IMR-90 (cell line): ENCODE measurements around the gene PXT1. TPM values are rescaled to one million over a fixed set of nuclear protein-coding genes. Genes with fewer than 3 reads are reported as not detected.
A peak's percentile ranks its signal among the peaks of the same experiment; 100 is the strongest.

Experiments used
- ATAC-seq: fragments of 200-7000 bp; cut with Tn5 transposase; 2 replicates; pipeline ENCODE4 v1.9.1; 2020; ENCODE audit warnings: low read depth, mild to moderate bottlenecking, moderate library complexity
- BruUV-seq: library from RNA; stranded (reverse); fragments of 400-500 nt; replicated peaks from 2 replicates; lab custom pipeline; 2021; lab: Mats Ljungman, UMichigan
- CTCF ChIA-PET: fragments of 300-600 bp; formaldehyde crosslinking; extraction: SDS; loops from one replicate; lab custom pipeline; 2021; ENCODE audit warnings: antibody characterized with exemption; lab: Yijun Ruan, JAX
- POLR2A ChIA-PET: fragments of 300-600 bp; sonication (Branson Sonifier 250); formaldehyde crosslinking; loops from one replicate; lab custom pipeline; 2022; ENCODE audit warnings: antibody characterized with exemption; ENCODE audit not compliant: unreplicated experiment; lab: Charles Lee
- DNase-seq: peaks from one replicate; pipeline ENCODE4 v3.0.0; 2013
- H2AFZ ChIP-seq: replicated peaks from 2 replicates; pipeline ENCODE3; 2013; ENCODE audit warnings: low read length, mild to moderate bottlenecking; ENCODE audit not compliant: poor library complexity
- H2AK5ac ChIP-seq: 2 replicates; pipeline ENCODE4 v1.6.1; 2013; ENCODE audit warnings: low read depth, low read length, inconsistent platforms
- H2AK9ac ChIP-seq: replicated peaks from 2 replicates; pipeline ENCODE3; 2013; ENCODE audit warnings: mild to moderate bottlenecking, low read depth, low read length, moderate library complexity; ENCODE audit not compliant: poor library complexity
- H2BK120ac ChIP-seq: 2 replicates; pipeline ENCODE4 v1.6.1; 2013; ENCODE audit warnings: low read depth, low read length, inconsistent platforms
- H2BK15ac ChIP-seq: 3 replicates; pipeline ENCODE4 v1.6.1; 2013; ENCODE audit warnings: low read depth, low read length, inconsistent platforms
- H2BK20ac ChIP-seq: 2 replicates; pipeline ENCODE4 v1.6.1; 2013; ENCODE audit warnings: low read depth, mild to moderate bottlenecking, inconsistent platforms, low read length, moderate library complexity
- H2BK5ac ChIP-seq: 2 replicates; pipeline ENCODE4 v1.6.1; 2013; ENCODE audit warnings: mild to moderate bottlenecking, low read depth, low read length, inconsistent platforms; ENCODE audit not compliant: poor library complexity, severe bottlenecking
- H3K14ac ChIP-seq: replicated peaks from 2 replicates; pipeline ENCODE4 v1.6.1; 2013; ENCODE audit warnings: low read depth, low read length, inconsistent platforms
- H3K18ac ChIP-seq: 2 replicates; pipeline ENCODE4 v1.6.1; 2013; ENCODE audit warnings: low read depth, low read length, control low read depth
- H3K23ac ChIP-seq: 2 replicates; pipeline ENCODE4 v1.6.1; 2013; ENCODE audit warnings: low read depth, low read length, inconsistent platforms
- H3K27ac ChIP-seq: 2 replicates; pipeline ENCODE4 v1.5.1; 2013; ENCODE audit warnings: mild to moderate bottlenecking, control low read depth, low read length; ENCODE audit not compliant: insufficient read depth
- H3K27me3 ChIP-seq: 2 replicates; pipeline ENCODE4 v1.6.1; 2013; ENCODE audit warnings: low read length; ENCODE audit not compliant: control insufficient read depth, insufficient read depth
- H3K36me3 ChIP-seq: 2 replicates; pipeline ENCODE4 v1.6.1; 2013; ENCODE audit warnings: low read length, mixed read lengths; ENCODE audit not compliant: control insufficient read depth, insufficient read depth
- H3K4ac ChIP-seq: 2 replicates; pipeline ENCODE4 v1.6.1; 2013; ENCODE audit warnings: low read depth, low read length, inconsistent platforms
- H3K4me1 ChIP-seq: 2 replicates; pipeline ENCODE4 v1.6.1; 2013; ENCODE audit warnings: low read length, mixed read lengths; ENCODE audit not compliant: control insufficient read depth, insufficient read depth
- H3K4me2 ChIP-seq: 2 replicates; pipeline ENCODE4 v1.6.1; 2013; ENCODE audit warnings: low read depth, mild to moderate bottlenecking, control low read depth, low read length, moderate library complexity
- H3K4me3 ChIP-seq: 2 replicates; pipeline ENCODE4 v1.5.1; 2013; ENCODE audit warnings: low read depth, mild to moderate bottlenecking, control low read depth, low read length, moderate library complexity; ENCODE audit not compliant: insufficient read depth
- H3K56ac ChIP-seq: 2 replicates; pipeline ENCODE4 v1.6.1; 2013; ENCODE audit warnings: low read length, inconsistent platforms; ENCODE audit not compliant: insufficient read depth; ENCODE audit errors: extremely low read depth
- H3K79me1 ChIP-seq, 2 experiments: 2 replicates each; pipeline ENCODE4 v1.6.1; 2013; ENCODE audit warnings: low read length in 2 of 2, inconsistent platforms in 1 of 2, low read depth in 1 of 2
- H3K9ac ChIP-seq: 2 replicates; pipeline ENCODE4 v1.6.1; 2013; ENCODE audit warnings: low read depth, low read length, control low read depth
- H3K9me1 ChIP-seq: 2 replicates; pipeline ENCODE4 v1.6.1; 2013; ENCODE audit warnings: low read length, inconsistent platforms; ENCODE audit not compliant: insufficient read depth
- H3K9me3 ChIP-seq: 2 replicates; pipeline ENCODE4 v1.6.1; 2013; ENCODE audit warnings: low read length; ENCODE audit not compliant: control insufficient read depth, insufficient read depth
- H4K20me1 ChIP-seq: 2 replicates; pipeline ENCODE4 v1.6.1; 2013; ENCODE audit warnings: low read length, inconsistent platforms; ENCODE audit not compliant: insufficient read depth
- H4K5ac ChIP-seq: 2 replicates; pipeline ENCODE4 v1.6.1; 2013; ENCODE audit warnings: mild to moderate bottlenecking, low read depth, low read length, control low read depth
- H4K8ac ChIP-seq, 2 experiments: 2 replicates each; pipeline ENCODE4 v1.6.1; 2013; ENCODE audit warnings: low read depth in 2 of 2, low read length in 2 of 2, control low read depth in 1 of 2, inconsistent platforms in 1 of 2
- H4K91ac ChIP-seq: 2 replicates; pipeline ENCODE4 v1.6.1; 2013; ENCODE audit warnings: low read depth, low read length, inconsistent platforms; ENCODE audit not compliant: insufficient read depth
- CHD1 ChIP-seq: IDR thresholded peaks from 2 replicates; pipeline ENCODE4 v1.6.1; 2012; ENCODE audit warnings: low read depth, low read length, improper control_type of control experiment
- MAFK ChIP-seq: IDR thresholded peaks from 2 replicates; pipeline ENCODE4 v1.6.1; 2012; ENCODE audit warnings: low read depth, low read length, improper control_type of control experiment
- MXI1 ChIP-seq: IDR thresholded peaks from 2 replicates; pipeline ENCODE4 v1.6.1; 2012; ENCODE audit warnings: low read depth, mild to moderate bottlenecking, low read length, moderate library complexity, borderline replicate concordance
- NFE2L2 ChIP-seq: fragments of 150-350 bp; IDR thresholded peaks from 2 replicates; pipeline ENCODE4 v1.6.1; 2016; ENCODE audit warnings: low read depth, mild to moderate bottlenecking, low read length
- POLR2A ChIP-seq: IDR thresholded peaks from 2 replicates; pipeline ENCODE4 v1.6.1; 2012; ENCODE audit warnings: mild to moderate bottlenecking, low read depth, low read length
- RAD21 ChIP-seq: IDR thresholded peaks from 2 replicates; pipeline ENCODE4 v1.6.1; 2012; ENCODE audit warnings: low read length, improper control_type of control experiment
- RCOR1 ChIP-seq: IDR thresholded peaks from 2 replicates; pipeline ENCODE4 v1.6.1; 2012; ENCODE audit warnings: mild to moderate bottlenecking, low read length, improper control_type of control experiment; ENCODE audit not compliant: insufficient replicate concordance
- RFX5 ChIP-seq: IDR thresholded peaks from 2 replicates; pipeline ENCODE4 v1.8.0; 2012; ENCODE audit warnings: low read depth, mild to moderate bottlenecking, low read length, moderate library complexity
- SMC3 ChIP-seq: fragments of 150-350 bp; IDR thresholded peaks from 2 replicates; pipeline ENCODE4 v1.6.1; 2016; ENCODE audit warnings: low read depth, mild to moderate bottlenecking, antibody characterized with exemption, low read length, moderate library complexity
- WGBS, 2 experiments: methylation state at CpG; one replicate each; pipeline versions ENCODE4 v1.1.5 to v1.1.7; 2013; ENCODE audit warnings: missing lambda C conversion rate in 2 of 2; ENCODE audit not compliant: insufficient read length in 1 of 2; ENCODE audit errors: extremely low coverage in 2 of 2; 5-methylcytosine and 5-hydroxymethylcytosine counted together
- dilution Hi-C: fragments of 300-500 bp; cut with HindIII; formaldehyde crosslinking; loops from one replicate; pipeline ENCODE4 v1.14.3; 2018; ENCODE audit warnings: low sequenced_read_pairs; ENCODE audit not compliant: unreplicated experiment
- in situ Hi-C: fragments of 300-500 bp; cut with MboI; formaldehyde crosslinking; loops from 3 replicates; pipeline ENCODE4 v1.14.3; 2019; ENCODE audit warnings: low sequenced_read_pairs, inconsistent platforms, mixed read lengths
- intact Hi-C: fragments of 100-400 bp; cut with micrococcal nuclease; formaldehyde crosslinking; loops from 2 replicates; pipeline ENCODE4 v1.10.0; 2022
- polyA plus RNA-seq, 3 experiments: library from polyadenylated mRNA; depleted of rRNA; stranded (reverse); fragments of >200 nt; gene quantifications; 2 replicates each; pipeline ENCODE4 v1.2.3, GENCODE V29; 2012; ENCODE audit warnings: low replicate concordance in 1 of 3
- total RNA-seq: library from RNA; depleted of rRNA; stranded (reverse); fragments of >200 nt; gene quantifications from 2 replicates; pipeline ENCODE4 v1.2.3, GENCODE V29; 2012
- TF ChIP-seq, protein P1 (sequence below): conservative IDR thresholded peaks from 2 replicates; pipeline ENCODE4 v1.5.1; 2012; ENCODE audit warnings: mild to moderate bottlenecking, low read depth, low read length, improper control_type of control experiment
- TF ChIP-seq, protein P2 (sequence below): fragments of 150-350 bp; IDR thresholded peaks from 2 replicates; pipeline ENCODE4 v1.6.1; 2017; ENCODE audit warnings: mild to moderate bottlenecking, antibody characterized with exemption, low read length, low read depth

PXT1 gene
- total and polyA plus RNA-seq, 2 of the 4 experiments (the other 2 are of a cell fraction), result not detected

DNA sequence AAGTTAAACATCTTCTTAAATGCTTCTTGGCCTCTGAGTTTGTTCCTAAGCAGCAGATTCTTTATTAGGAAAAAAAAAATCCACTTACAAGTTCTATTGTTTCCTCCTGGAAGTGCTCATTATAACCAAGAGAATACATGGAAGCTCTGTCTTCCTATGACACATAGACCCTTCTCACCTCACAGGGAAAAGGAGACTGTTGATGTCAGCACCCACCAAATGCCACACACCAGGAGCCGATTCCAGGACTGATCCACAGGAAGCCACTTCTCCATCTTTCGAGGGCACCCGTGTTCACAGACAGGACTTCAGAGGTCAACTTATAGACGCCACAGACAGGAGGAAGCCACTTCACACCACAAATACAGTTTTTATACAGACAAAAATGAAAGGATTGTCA is 92.6 kb downstream of the PXT1 start:
- no peak overlapping the region for H2AK9ac ChIP-seq
- CTCF ChIA-PET, result interaction anchor here (2.9 kb wide), 1 partner anchor 9 kb away, joined by 22 read pairs; no protein-coding TSS in a partner anchor
- no peak overlapping the region for H3K4me2 ChIP-seq
- ATAC-seq, result no peak
- TF ChIP-seq, protein P1, sequence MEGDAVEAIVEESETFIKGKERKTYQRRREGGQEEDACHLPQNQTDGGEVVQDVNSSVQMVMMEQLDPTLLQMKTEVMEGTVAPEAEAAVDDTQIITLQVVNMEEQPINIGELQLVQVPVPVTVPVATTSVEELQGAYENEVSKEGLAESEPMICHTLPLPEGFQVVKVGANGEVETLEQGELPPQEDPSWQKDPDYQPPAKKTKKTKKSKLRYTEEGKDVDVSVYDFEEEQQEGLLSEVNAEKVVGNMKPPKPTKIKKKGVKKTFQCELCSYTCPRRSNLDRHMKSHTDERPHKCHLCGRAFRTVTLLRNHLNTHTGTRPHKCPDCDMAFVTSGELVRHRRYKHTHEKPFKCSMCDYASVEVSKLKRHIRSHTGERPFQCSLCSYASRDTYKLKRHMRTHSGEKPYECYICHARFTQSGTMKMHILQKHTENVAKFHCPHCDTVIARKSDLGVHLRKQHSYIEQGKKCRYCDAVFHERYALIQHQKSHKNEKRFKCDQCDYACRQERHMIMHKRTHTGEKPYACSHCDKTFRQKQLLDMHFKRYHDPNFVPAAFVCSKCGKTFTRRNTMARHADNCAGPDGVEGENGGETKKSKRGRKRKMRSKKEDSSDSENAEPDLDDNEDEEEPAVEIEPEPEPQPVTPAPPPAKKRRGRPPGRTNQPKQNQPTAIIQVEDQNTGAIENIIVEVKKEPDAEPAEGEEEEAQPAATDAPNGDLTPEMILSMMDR, result no peak
- no peak for TF ChIP-seq NFE2L2
- no peak for TF ChIP-seq POLR2A
- TF ChIP-seq, protein P2, sequence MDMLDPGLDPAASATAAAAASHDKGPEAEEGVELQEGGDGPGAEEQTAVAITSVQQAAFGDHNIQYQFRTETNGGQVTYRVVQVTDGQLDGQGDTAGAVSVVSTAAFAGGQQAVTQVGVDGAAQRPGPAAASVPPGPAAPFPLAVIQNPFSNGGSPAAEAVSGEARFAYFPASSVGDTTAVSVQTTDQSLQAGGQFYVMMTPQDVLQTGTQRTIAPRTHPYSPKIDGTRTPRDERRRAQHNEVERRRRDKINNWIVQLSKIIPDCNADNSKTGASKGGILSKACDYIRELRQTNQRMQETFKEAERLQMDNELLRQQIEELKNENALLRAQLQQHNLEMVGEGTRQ, result no peak
- TF ChIP-seq CHD1, result no peak
- no peak for TF ChIP-seq MXI1
- TF ChIP-seq MAFK, result no peak
- TF ChIP-seq RAD21, result no peak
- no peak for TF ChIP-seq RCOR1
- no peak for TF ChIP-seq RFX5
- no peak for TF ChIP-seq SMC3
- peaks cover 3% of the 10 kb centered on the region; the same call in 1 of the 2 replicates for H3K9me1 ChIP-seq
- H4K8ac ChIP-seq, result no peak overlapping the region
- no peak overlapping the region for H2BK5ac ChIP-seq
- H3K36me3 ChIP-seq, result no peaks in the 10 kb centered on the region
- H3K4ac ChIP-seq, result no peak overlapping the region
- H3K14ac ChIP-seq, result no peak overlapping the region
- peak overlapping the region; percentile 81; the same call in 2 of the 3 replicates for H2BK15ac ChIP-seq
- no peak overlapping the region for H3K4me3 ChIP-seq
- in situ Hi-C loops, result no loop called here
- POLR2A ChIA-PET, result interaction anchor here (0.6 kb wide), 1 partner anchor 45 kb away, joined by 11 read pairs; no protein-coding TSS in a partner anchor
- no peak overlapping the region for H3K56ac ChIP-seq
- BruUV-seq, result no TSS peak
- WGBS, 2 experiments, result no CpG with 5 or more reads among the region's 4 CpGs
- peaks cover 2% of the 10 kb centered on the region; the same call in 1 of the 2 replicates for H3K27me3 ChIP-seq
- H2AFZ ChIP-seq, result no peak overlapping the region
- no peak overlapping the region for H3K27ac ChIP-seq
- H3K23ac ChIP-seq, result no peak overlapping the region
- H4K5ac ChIP-seq, result no peak overlapping the region
- dilution Hi-C loops, result no loop called here
- intact Hi-C loops, result no loop called here
- no peak overlapping the region for H3K18ac ChIP-seq
- H3K4me1 ChIP-seq, result peaks cover 11% of the 10 kb centered on the region
- no peak for DNase-seq
- no peak overlapping the region for H2BK120ac ChIP-seq
- peaks cover 4% of the 10 kb centered on the region; the same call in 1 of the 2 replicates for H4K20me1 ChIP-seq
- H2BK20ac ChIP-seq, result no peak overlapping the region
- H3K79me1 ChIP-seq, result no peaks in the 10 kb centered on the region
- no peak overlapping the region for H3K9ac ChIP-seq
- no peak overlapping the region for H4K91ac ChIP-seq
- peak overlapping the region; percentile 36; the same call in 1 of the 2 replicates for H2AK5ac ChIP-seq
- H3K9me3 ChIP-seq, result no peaks in the 10 kb centered on the region
